Astrocyte (in vitro differentiated cells and primary cell): ENCODE results near the gene ENOX2.

ENCODE experiments used
- CTCF ChIP-seq: IDR thresholded peaks from 2 replicates; pipeline ENCODE4 v1.5.1; 2011; ENCODE audit warnings: low read depth, mild to moderate bottlenecking, inconsistent platforms, low read length, moderate library complexity; ENCODE audit not compliant: insufficient read depth
- EZH2 ChIP-seq: IDR thresholded peaks from 2 replicates; pipeline ENCODE4 v1.6.1; 2012; ENCODE audit warnings: mild to moderate bottlenecking, low read length, inconsistent platforms; ENCODE audit not compliant: insufficient read depth

GRCh38 chrX:130704053-130705038, 198.7 kb downstream of the ENOX2 start:
- no peak for TF ChIP-seq EZH2
- TF ChIP-seq CTCF: no peak
